ENCODE data around the gene NINL. TPM values are rescaled to one million over a fixed set of nuclear protein-coding genes. Genes with fewer than 3 reads are reported as not detected.

Gene NINL
- 6.0 and 13.7 TPM in 2 replicates for total RNA-seq

GRCh38 chr20:25584905-25585704 is at the start of gene NINL:
Gene NINL (minus strand): TSS chr20:25585531. CDS start chr20:25526587, 58,944 bp downstream.

GRCh38 chr20:25623736-25624499 is 38.6 kb upstream of the NINL start, which contains the start of gene NANP:
Gene NANP (minus strand): TSS chr20:25624014. CDS start chr20:25623948, 66 bp downstream.

GRCh38 chr20:25407311-25408169 is 177.8 kb downstream of the NINL start, which contains the start of gene GINS1:
Gene GINS1 (plus strand): TSS chr20:25407673. CDS start chr20:25407821, 148 bp downstream.

Other genes with a start within 250 kb of the NINL start
- gene ABHD12, start 194.7 kb downstream of the NINL start, total RNA-seq: 62.9 and 65.0 TPM in 2 replicates
- 3.0 and 22.7 TPM in 2 replicates for gene GINS1, start 177.9 kb downstream of the NINL start, total RNA-seq
- gene NANP, start 38.5 kb upstream of the NINL start, total RNA-seq: 3.7 and 5.4 TPM in 2 replicates
- gene ZNF337, start 111.3 kb upstream of the NINL start, total RNA-seq: 4.4 and 7.2 TPM in 2 replicates

Measured in mesangial cell (primary cell).